AG09309 (cell line): ENCODE data around the gene CERS2.

Experiments used
- DNase-seq: peaks from one replicate; pipeline ENCODE4 v3.0.0-alpha.2; 2010; ENCODE audit warnings: low read depth
- H3K4me3 ChIP-seq: 2 replicates; pipeline ENCODE4 v1.5.1; 2011; ENCODE audit warnings: mild to moderate bottlenecking, low read depth, low read length, moderate library complexity; ENCODE audit not compliant: control insufficient read depth
- CTCF ChIP-seq: IDR thresholded peaks from 2 replicates; pipeline ENCODE4 v1.5.1; 2011; ENCODE audit warnings: mild to moderate bottlenecking, low read depth, low read length, inconsistent platforms; ENCODE audit not compliant: insufficient read depth, control insufficient read depth; ENCODE audit errors: missing control alignments

CERS2 gene

GRCh38 chr1:151003180-151003579 is 28.5 kb upstream of the CERS2 start:
- DNase-seq, result no peak
- TF ChIP-seq CTCF, result no peak
- H3K4me3 ChIP-seq, result no peak overlapping the region

GRCh38 chr1:151002611-151003010 is 28.0 kb upstream of the CERS2 start:
- H3K4me3 ChIP-seq, result no peak overlapping the region
- no peak for TF ChIP-seq CTCF
- no peak for DNase-seq

GRCh38 chr1:151002051-151002450 is 27.4 kb upstream of the CERS2 start:
- TF ChIP-seq CTCF, result no peak
- no peak overlapping the region for H3K4me3 ChIP-seq
- no peak for DNase-seq

- no peak for TF ChIP-seq CTCF
- no peak overlapping the region for H3K4me3 ChIP-seq
- DNase-seq, result no peak
These were observed 27.0 kb upstream of the CERS2 start for GRCh38 chr1:151001602-151002001.

- no peak for TF ChIP-seq CTCF
- no peak overlapping the region for H3K4me3 ChIP-seq
- DNase-seq, result no peak
These were observed 25.8 kb upstream of the CERS2 start for GRCh38 chr1:151000408-151000807.

GRCh38 chr1:150999926-151000325 is 25.3 kb upstream of the CERS2 start:
- DNase-seq, result no peak
- H3K4me3 ChIP-seq, result no peak overlapping the region
- TF ChIP-seq CTCF, result no peak

- DNase-seq, result peak; percentile 41
- H3K4me3 ChIP-seq, result no peak overlapping the region
- no peak for TF ChIP-seq CTCF
These were observed 24.5 kb upstream of the CERS2 start for GRCh38 chr1:150999051-150999674.
